Fibroblast of skin of scalp (primary cell): ENCODE results near the gene OR51E2.

Experiments
- DNase-seq: peaks from one replicate; pipeline ENCODE4 v3.0.0-alpha.2; 2013

OR51E2 gene

DNA sequence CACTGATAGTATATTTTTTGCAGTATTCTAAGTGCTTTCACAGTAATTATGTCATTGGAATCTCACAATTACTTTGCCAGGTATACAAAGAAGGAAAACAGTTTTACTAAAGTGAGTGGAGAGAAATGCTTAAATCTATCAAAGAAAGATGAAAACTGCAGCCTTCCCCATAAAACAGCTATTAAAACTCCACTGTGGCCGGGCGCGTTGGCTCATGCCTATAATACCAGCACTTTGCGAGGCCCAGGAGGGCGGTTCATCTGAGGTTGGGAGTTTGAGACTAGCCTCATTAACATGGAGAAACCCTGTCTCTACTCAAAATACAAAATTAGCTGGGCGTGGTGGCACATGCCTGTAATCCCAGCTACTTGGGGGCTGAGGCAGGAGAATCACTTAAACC is 34.8 kb downstream of the OR51E2 start:
- no peak for DNase-seq

GRCh38 chr11:4658629-4659445 is 38.8 kb downstream of the OR51E2 start:
- DNase-seq: no peak

DNA sequence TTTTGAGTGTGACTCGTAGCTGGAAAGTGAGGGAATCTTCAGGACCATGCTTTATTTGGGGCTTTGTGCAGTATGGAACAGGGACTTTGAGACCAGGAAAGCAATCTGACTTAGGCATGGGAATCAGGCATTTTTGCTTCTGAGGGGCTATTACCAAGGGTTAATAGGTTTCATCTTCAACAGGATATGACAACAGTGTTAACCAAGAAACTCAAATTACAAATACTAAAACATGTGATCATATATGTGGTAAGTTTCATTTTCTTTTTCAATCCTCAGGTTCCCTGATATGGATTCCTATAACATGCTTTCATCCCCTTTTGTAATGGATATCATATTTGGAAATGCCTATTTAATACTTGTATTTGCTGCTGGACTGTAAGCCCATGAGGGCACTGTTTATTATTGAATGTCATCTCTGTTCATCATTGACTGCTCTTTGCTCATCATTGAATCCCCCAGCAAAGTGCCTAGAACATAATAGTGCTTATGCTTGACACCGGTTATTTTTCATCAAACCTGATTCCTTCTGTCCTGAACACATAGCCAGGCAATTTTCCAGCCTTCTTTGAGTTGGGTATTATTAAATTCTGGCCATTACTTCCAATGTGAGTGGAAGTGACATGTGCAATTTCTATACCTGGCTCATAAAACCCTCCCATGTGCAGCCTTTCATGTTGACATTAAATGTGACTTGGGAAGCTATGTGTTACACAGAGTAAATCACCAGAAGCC is 42.9 kb downstream of the OR51E2 start:
- no peak for DNase-seq

DNA sequence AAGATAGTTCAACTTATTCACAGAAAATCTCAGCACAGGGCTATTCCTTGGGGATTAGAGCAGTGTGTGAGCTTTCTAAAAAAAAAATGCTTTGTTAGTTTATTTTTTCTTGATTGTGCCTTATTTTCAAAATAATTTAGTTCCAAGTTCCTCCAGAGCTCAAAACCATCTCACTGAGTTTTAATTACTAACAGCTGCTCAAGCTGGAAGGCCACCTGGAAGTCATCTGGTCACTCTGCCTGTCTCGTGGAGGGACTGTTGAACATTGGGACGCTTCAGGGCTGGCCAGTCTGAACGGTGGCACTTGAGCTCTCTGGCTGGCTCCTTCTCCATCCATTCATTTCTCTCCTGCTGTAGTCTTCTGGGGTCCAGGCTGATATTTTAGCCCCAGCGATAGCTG is 49.9 kb downstream of the OR51E2 start:
- DNase-seq: no peak

GRCh38 chr11:4645974-4646373 is 51.7 kb downstream of the OR51E2 start:
- DNase-seq: no peak

- DNase-seq: no peak
Observed at GRCh38 chr11:4644233-4644632, 53.4 kb downstream of the OR51E2 start.

DNA sequence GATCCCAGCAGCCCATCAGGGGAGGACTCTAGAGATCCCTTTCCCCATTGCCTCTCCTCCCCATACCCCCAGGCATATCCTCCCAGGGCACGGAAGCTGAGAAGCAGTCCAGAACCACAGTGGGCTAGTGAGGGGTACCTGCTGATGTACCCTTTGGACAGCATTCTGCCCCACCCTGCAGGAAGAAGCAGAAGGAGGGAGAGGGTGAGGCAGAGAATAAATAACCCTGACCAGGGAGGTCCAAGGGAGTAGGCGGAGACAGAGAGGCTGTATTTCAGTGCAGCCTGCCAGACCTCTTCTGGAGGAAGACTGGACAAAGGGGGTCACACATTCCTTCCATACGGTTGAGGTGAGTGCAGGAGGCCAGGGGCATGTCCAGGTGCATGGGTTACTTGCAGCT is 54.0 kb downstream of the OR51E2 start, which contains the start of gene OR51E1:
Gene OR51E1 (plus strand): TSS at position 301 of the 400 bp plus-strand sequence. CDS start 8,545 bp downstream, outside the sequence.
- DNase-seq: no peak

GRCh38 chr11:4643076-4643475 is 54.6 kb downstream of the OR51E2 start:
- no peak for DNase-seq

DNA sequence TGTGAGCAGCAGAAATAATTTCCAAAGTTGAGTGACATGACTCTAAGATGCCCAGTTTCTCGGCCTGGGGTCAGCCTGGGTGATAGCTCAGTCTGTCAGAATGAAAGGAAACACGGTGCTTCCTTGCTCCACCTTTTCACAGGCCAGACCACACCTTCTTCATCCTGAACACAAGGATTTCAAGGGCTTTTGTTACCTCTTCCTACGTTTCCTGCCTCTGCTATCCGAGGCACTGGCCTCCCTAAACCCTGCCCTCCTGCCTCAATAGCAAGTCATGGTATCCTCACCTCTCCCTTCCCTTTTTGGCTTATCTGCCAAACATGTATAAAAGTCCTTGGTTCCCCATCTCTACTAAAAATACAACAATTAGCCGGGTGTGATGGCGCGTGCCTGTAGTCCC is 55.6 kb downstream of the OR51E2 start:
- no peak for DNase-seq

GRCh38 chr11:4641501-4641900 is 56.2 kb downstream of the OR51E2 start:
- DNase-seq: no peak

DNA sequence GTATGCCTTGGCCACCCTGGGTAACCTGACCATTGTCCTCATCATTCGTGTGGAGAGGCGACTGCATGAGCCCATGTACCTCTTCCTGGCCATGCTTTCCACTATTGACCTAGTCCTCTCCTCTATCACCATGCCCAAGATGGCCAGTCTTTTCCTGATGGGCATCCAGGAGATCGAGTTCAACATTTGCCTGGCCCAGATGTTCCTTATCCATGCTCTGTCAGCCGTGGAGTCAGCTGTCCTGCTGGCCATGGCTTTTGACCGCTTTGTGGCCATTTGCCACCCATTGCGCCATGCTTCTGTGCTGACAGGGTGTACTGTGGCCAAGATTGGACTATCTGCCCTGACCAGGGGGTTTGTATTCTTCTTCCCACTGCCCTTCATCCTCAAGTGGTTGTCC is 57.7 kb downstream of the OR51E2 start:
- DNase-seq: no peak

DNA sequence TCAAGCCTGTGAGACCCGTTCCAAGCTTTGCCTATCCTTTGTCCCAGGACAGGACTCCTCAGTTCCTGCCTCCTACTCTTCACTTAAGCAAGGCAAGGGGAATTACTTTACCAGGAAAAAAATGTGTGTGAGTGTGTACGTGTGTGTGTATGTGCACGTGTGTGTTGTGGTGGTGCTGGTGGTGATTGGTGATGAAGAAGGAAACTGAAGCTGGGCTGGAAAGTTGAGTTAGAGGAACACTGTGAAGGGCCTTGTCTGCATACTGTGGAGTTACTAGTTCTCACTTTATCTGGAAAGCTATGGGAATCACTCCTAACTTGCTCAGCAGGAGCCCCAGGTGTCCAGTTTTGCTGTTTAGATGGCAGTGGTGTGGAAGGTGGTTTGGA is 60.0 kb downstream of the OR51E2 start:
- no peak for DNase-seq

GRCh38 chr11:4636962-4637661 is 60.5 kb downstream of the OR51E2 start, which contains the start of gene OR51D1:
Gene OR51D1 (plus strand): TSS chr11:4637477. CDS start chr11:4639791, 2,314 bp downstream.
- peak; percentile 62 for DNase-seq

GRCh38 chr11:4636136-4636535 is 61.5 kb downstream of the OR51E2 start:
- DNase-seq: no peak
